Large intestine (tissue), 3 donors: ENCODE data around the gene INSRR. TPM values are rescaled to one million over a fixed set of nuclear protein-coding genes. Genes with fewer than 3 reads are reported as not detected.
A peak's percentile ranks its signal among the peaks of the same experiment; 100 is the strongest.

Experiments
- DNase-seq, 2 donors: peaks; one replicate each; pipeline versions ENCODE4 v3.0.0 to v3.0.0-alpha.2; 2013
- H3K27ac ChIP-seq: one replicate; pipeline ENCODE4 v1.5.1; 2013; ENCODE audit warnings: low read length
- H3K27me3 ChIP-seq: 2 replicates; pipeline ENCODE4 v1.6.1; 2013; ENCODE audit warnings: low read length; ENCODE audit not compliant: control insufficient read depth, insufficient read depth
- H3K36me3 ChIP-seq: 2 replicates; pipeline ENCODE4 v1.6.1; 2013; ENCODE audit warnings: low read length; ENCODE audit not compliant: control insufficient read depth, insufficient read depth
- H3K4me1 ChIP-seq: one replicate; pipeline ENCODE4 v1.6.1; 2013; ENCODE audit warnings: low read length; ENCODE audit not compliant: control insufficient read depth, insufficient read depth
- H3K4me3 ChIP-seq: one replicate; pipeline ENCODE4 v1.5.1; 2013; ENCODE audit warnings: low read length
- H3K9me3 ChIP-seq: one replicate; pipeline ENCODE4 v1.6.1; 2013; ENCODE audit warnings: mild to moderate bottlenecking, low read depth, low read length, moderate library complexity; ENCODE audit not compliant: control insufficient read depth
- WGBS: methylation state at CpG from one replicate; pipeline ENCODE4 v1.1.5; 2013; ENCODE audit warnings: low lambda C conversion rate; ENCODE audit not compliant: insufficient coverage; 5-methylcytosine and 5-hydroxymethylcytosine counted together
- polyA plus RNA-seq: library from polyadenylated mRNA; unstranded; fragments of 120-200 nt; gene quantifications from one replicate; pipeline ENCODE4 v1.2.1, GENCODE V29; 2013

Gene INSRR
- polyA plus RNA-seq, 1 donor: 0.09 TPM

DNA sequence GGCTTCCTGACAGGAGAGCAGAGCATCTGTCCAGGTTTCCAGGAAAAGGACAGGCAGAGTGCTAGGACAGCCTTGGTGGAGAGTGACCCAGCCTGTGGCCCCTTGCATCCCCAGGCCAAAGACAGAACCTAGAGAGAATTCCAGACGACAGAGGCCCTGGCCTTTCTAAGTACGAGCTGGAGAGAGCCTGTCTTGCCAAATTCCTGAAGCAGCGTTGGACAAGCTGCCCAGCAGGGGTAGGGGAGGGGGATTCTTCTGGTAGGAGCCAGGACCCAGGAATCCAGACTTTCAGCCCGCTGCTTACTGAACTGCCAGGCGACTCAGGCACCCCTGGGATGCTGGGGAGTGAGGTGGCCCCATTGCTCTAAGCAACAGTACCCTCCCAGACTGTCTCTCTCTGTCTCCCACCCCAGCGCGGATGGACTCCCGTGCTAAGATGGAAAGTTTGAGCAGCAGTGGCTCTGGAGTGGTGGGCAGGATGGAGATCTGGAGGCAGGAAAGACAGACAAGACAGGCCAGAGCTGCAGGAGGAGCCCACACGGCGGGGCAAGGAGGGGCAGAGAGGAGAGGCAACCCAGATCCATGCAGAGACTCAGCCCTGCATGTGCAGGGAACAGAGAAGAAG, 25.8 kb upstream of the INSRR start:
- no peaks in the 10 kb centered on the region for H3K4me1 ChIP-seq
- H3K27ac ChIP-seq: no peak overlapping the region
- H3K36me3 ChIP-seq: no peaks in the 10 kb centered on the region
- DNase-seq: no peak
- no peaks in the 10 kb centered on the region for H3K9me3 ChIP-seq
- H3K4me3 ChIP-seq: no peak overlapping the region
- peaks cover 59% of the 10 kb centered on the region for H3K27me3 ChIP-seq
- no CpG with 5 or more reads among the region's 10 CpGs for WGBS

DNA sequence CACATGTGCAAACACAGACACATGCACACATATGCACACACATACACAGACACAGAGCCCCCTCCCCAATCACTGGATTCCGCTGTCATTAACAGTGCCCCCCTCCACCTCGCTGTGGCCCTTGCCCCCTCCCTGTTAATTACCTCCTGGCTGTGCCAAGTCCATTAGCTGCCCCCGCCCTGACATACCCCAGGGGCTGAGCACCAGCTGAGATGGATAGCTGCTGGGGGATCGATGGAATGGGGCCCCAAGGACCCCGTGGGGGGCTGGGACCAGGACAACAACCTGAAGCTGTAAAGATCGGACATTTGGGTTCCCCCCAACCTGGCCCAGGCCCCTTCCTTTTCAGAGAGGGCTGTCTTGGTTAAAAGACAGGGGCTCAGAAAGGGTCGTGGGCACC, 25.0 kb upstream of the INSRR start:
- H3K27ac ChIP-seq: no peak overlapping the region
- no peaks in the 10 kb centered on the region for H3K36me3 ChIP-seq
- no peaks in the 10 kb centered on the region for H3K9me3 ChIP-seq
- H3K27me3 ChIP-seq: peaks cover 64% of the 10 kb centered on the region
- WGBS: no CpG with 5 or more reads among the region's 7 CpGs
- no peak overlapping the region for H3K4me3 ChIP-seq
- no peak for DNase-seq
- no peaks in the 10 kb centered on the region for H3K4me1 ChIP-seq

DNA sequence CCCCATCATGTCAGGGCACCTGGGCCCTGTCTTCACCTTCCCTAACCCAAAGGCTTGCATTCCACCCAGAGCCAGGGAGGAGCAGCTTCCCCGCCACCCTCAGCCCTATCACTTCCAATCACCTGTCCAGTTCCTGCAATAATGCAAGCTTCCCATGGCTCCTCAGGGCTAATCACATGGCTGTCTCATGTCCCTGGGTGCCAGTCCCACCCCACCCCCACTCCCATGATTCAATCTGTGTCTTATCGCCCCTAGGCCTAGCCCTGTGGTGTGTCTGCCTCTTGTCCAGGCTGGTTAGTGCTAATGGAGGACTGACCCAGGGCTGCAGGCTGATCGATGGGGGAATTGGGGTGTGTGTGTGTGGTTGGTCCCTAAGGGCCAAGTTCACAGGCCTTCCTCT, 23.6 kb upstream of the INSRR start:
- no peak overlapping the region for H3K4me3 ChIP-seq
- no CpG with 5 or more reads among the region's 3 CpGs for WGBS
- H3K36me3 ChIP-seq: no peaks in the 10 kb centered on the region
- peaks cover 72% of the 10 kb centered on the region for H3K27me3 ChIP-seq
- H3K9me3 ChIP-seq: no peaks in the 10 kb centered on the region
- no peak overlapping the region for H3K27ac ChIP-seq
- DNase-seq: peak in 1 of 2 donors; percentile 44
- H3K4me1 ChIP-seq: no peaks in the 10 kb centered on the region

- Histone ChIP-seq H3K27ac (no peak overlapping the region), H3K36me3 (no peaks in the 10 kb centered on the region), H3K27me3 (peaks cover 70% of the 10 kb centered on the region), H3K4me1 (no peaks in the 10 kb centered on the region), H3K4me3 (no peak overlapping the region), H3K9me3 (no peaks in the 10 kb centered on the region)
- WGBS: no CpG with 5 or more reads among the region's 4 CpGs
- DNase-seq: no peak
These were observed 22.7 kb upstream of the INSRR start for GRCh38 chr1:156881663-156882062.

DNA sequence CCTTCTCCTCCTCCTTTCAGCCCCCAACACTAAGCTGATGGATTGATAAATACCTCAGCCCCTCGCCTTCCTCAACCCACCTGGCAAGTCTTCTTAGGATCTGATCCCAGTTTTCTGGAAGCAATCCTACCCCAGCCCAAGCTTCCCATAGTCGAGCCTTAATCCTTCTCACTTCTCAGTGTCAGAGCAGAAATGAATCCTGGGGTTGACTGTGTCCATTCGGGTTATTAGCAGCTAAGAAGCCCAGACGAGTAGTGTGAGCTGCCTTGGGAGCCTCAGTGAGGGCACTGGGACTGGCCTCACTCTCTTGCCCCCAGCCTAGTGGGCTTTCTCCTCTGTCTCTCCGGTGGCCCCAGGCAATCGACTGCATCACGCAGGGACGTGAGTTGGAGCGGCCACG, 22.2 kb upstream of the INSRR start:
- Histone ChIP-seq H3K36me3 (no peaks in the 10 kb centered on the region), H3K27me3 (peaks cover 73% of the 10 kb centered on the region), H3K27ac (no peak overlapping the region), H3K4me3 (no peak overlapping the region), H3K9me3 (no peaks in the 10 kb centered on the region), H3K4me1 (no peaks in the 10 kb centered on the region)
- DNase-seq: no peak
- WGBS: no CpG with 5 or more reads among the region's 10 CpGs

GRCh38 chr1:156880473-156880872, 21.6 kb upstream of the INSRR start:
- Histone ChIP-seq H3K27me3 (peaks cover 73% of the 10 kb centered on the region), H3K27ac (no peak overlapping the region), H3K4me1 (no peaks in the 10 kb centered on the region), H3K9me3 (no peaks in the 10 kb centered on the region), H3K36me3 (no peaks in the 10 kb centered on the region), H3K4me3 (no peak overlapping the region)
- no CpG with 5 or more reads among the region's 5 CpGs for WGBS
- DNase-seq: no peak

DNA sequence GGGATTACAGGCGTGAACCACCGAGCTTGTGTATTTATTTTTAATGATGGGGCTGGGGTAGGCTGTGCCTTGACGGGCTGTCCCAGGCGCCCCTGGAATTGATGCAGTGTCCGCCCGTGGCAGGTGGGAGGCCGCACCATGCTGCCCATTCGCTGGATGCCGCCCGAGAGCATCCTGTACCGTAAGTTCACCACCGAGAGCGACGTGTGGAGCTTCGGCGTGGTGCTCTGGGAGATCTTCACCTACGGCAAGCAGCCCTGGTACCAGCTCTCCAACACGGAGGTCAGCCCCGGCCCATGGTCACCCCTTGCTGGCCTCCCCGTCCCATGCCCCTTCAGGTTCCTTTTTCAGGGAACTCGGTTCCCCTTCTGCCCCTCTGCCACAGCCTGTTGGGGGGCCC, 21.0 kb upstream of the INSRR start:
- WGBS: no CpG with 5 or more reads among the region's 21 CpGs
- Histone ChIP-seq H3K36me3 (no peaks in the 10 kb centered on the region), H3K4me3 (no peak overlapping the region), H3K27me3 (peaks cover 75% of the 10 kb centered on the region), H3K9me3 (no peaks in the 10 kb centered on the region), H3K4me1 (no peaks in the 10 kb centered on the region), H3K27ac (no peak overlapping the region)
- no peak for DNase-seq

GRCh38 chr1:156877433-156878170, 18.7 kb upstream of the INSRR start:
- no CpG with 5 or more reads among the region's 5 CpGs for WGBS

GRCh38 chr1:156876281-156876680, 17.4 kb upstream of the INSRR start:
- DNase-seq: no peak
- Histone ChIP-seq H3K27me3 (peaks cover 69% of the 10 kb centered on the region), H3K4me3 (no peak overlapping the region), H3K36me3 (no peaks in the 10 kb centered on the region), H3K27ac (no peak overlapping the region), H3K9me3 (no peaks in the 10 kb centered on the region), H3K4me1 (no peaks in the 10 kb centered on the region)
- WGBS: no CpG with 5 or more reads among the region's 21 CpGs

More at GRCh38 chr1:156877433-156878170, 18.7 kb upstream of the INSRR start:
- H3K27ac ChIP-seq: no peak overlapping the region
- H3K27me3 ChIP-seq: peaks cover 76% of the 10 kb centered on the region
- no peak overlapping the region for H3K4me3 ChIP-seq
- H3K4me1 ChIP-seq: no peaks in the 10 kb centered on the region
- H3K9me3 ChIP-seq: no peaks in the 10 kb centered on the region
- H3K36me3 ChIP-seq: no peaks in the 10 kb centered on the region
- no peak for DNase-seq

DNA sequence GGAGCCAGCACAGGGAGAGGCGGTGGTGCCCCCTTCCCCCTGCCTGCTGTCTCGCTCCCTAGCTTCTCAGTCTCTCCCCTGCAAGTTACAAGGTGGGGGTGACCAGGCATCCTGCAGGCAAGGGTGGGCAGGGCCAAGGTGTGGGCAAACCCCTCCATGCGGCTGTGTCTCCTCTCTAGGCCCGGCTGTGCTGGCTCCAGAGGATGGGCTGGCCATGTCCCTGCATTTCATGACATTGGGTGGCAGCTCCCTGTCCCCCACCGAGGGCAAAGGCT, 16.4 kb upstream of the INSRR start:
- H3K27ac ChIP-seq: no peak overlapping the region
- no peak overlapping the region for H3K4me3 ChIP-seq
- H3K4me1 ChIP-seq: no peaks in the 10 kb centered on the region
- no CpG with 5 or more reads among the region's 5 CpGs for WGBS
- no peaks in the 10 kb centered on the region for H3K36me3 ChIP-seq
- peaks cover 60% of the 10 kb centered on the region for H3K27me3 ChIP-seq
- no peak for DNase-seq
- no peaks in the 10 kb centered on the region for H3K9me3 ChIP-seq
